SJCRH30 (cell line): ENCODE results near the gene CBFB. TPM values are rescaled to one million over a fixed set of nuclear protein-coding genes. Genes with fewer than 3 reads are reported as not detected.

ENCODE experiments used
- DNase-seq, 2 experiments: peaks; one replicate each; pipeline ENCODE4 v3.0.0-alpha.2; 2015 to 2020
- H3K27ac ChIP-seq: fragments of 250-450 bp; sonication (Bioruptor Pico); 2 replicates; pipeline ENCODE4 v1.5.1; 2020; ENCODE audit warnings: mild to moderate bottlenecking, moderate library complexity
- H3K27me3 ChIP-seq: fragments of 250-450 bp; sonication (Bioruptor Pico); 2 replicates; pipeline ENCODE4 v1.5.1; 2020; ENCODE audit warnings: mild to moderate bottlenecking, moderate library complexity
- H3K36me3 ChIP-seq: fragments of 250-450 bp; sonication (Bioruptor Pico); 2 replicates; pipeline ENCODE4 v1.5.1; 2020; ENCODE audit warnings: mild to moderate bottlenecking, moderate library complexity
- H3K4me1 ChIP-seq: fragments of 250-450 bp; sonication (Bioruptor Pico); 2 replicates; pipeline ENCODE4 v1.5.1; 2020; ENCODE audit warnings: mild to moderate bottlenecking, moderate library complexity
- H3K4me3 ChIP-seq: fragments of 250-450 bp; sonication (Bioruptor Pico); 2 replicates; pipeline ENCODE4 v1.5.1; 2020; ENCODE audit warnings: mild to moderate bottlenecking, moderate library complexity
- H3K9me3 ChIP-seq: fragments of 250-450 bp; sonication (Bioruptor Pico); replicated peaks from 2 replicates; pipeline ENCODE4 v1.5.1; 2020; ENCODE audit warnings: mild to moderate bottlenecking, moderate library complexity
- total RNA-seq: library from RNA; depleted of rRNA; stranded (reverse); fragments of >200 nt; shearing (Covaris generic); gene quantifications from 2 replicates; pipeline ENCODE4 v1.2.3, GENCODE V29; 2014

The CBFB gene
- total RNA-seq, 1 experiment from 2014 or later: 151 TPM

- no peak overlapping the region for H3K4me3 ChIP-seq
- no peaks in the 10 kb centered on the region for H3K27me3 ChIP-seq
- no peak overlapping the region for H3K27ac ChIP-seq
- no peaks in the 10 kb centered on the region for H3K9me3 ChIP-seq
- no peak for DNase-seq
- H3K4me1 ChIP-seq: 0 out of 2 replicates have a peak, but pooled peaks cover 6% of the 10 kb centered on the region
- no peaks in the 10 kb centered on the region for H3K36me3 ChIP-seq
Observed at GRCh38 chr16:67024384-67025209, 4.4 kb upstream of the CBFB start.

GRCh38 chr16:67025210-67025550 lies 3.8 kb upstream of the CBFB start:
- no peak overlapping the region for H3K4me3 ChIP-seq
- H3K27me3 ChIP-seq: no peaks in the 10 kb centered on the region
- no peaks in the 10 kb centered on the region for H3K9me3 ChIP-seq
- no peak for DNase-seq
- no peak overlapping the region for H3K27ac ChIP-seq
- H3K4me1 ChIP-seq: 0 out of 2 replicates have a peak, but pooled peaks cover 6% of the 10 kb centered on the region
- H3K36me3 ChIP-seq: no peaks in the 10 kb centered on the region

- Histone ChIP-seq H3K27ac (no peak overlapping the region), H3K36me3 (peaks cover 4% of the 10 kb centered on the region; the same call in 1 of the 2 replicates), H3K27me3 (no peaks in the 10 kb centered on the region), H3K9me3 (no peaks in the 10 kb centered on the region), H3K4me3 (no peak overlapping the region), H3K4me1 (0 out of 2 replicates have a peak, but pooled peaks cover 11% of the 10 kb centered on the region)
- no peak for DNase-seq
Observed at GRCh38 chr16:67026570-67026969, 2.4 kb upstream of the CBFB start.

- DNase-seq: no peak
Observed at GRCh38 chr16:67027046-67027445, 1.9 kb upstream of the CBFB start.

GRCh38 chr16:67028167-67028695 lies 718 bp upstream of the CBFB start:
- Histone ChIP-seq H3K27ac (peak overlapping the region; percentile 79), H3K4me1 (0 out of 2 replicates have a peak, but pooled peaks cover 11% of the 10 kb centered on the region), H3K4me3 (peak overlapping the region; percentile 98)

More at GRCh38 chr16:67027046-67027445, 1.9 kb upstream of the CBFB start:
- peaks cover 6% of the 10 kb centered on the region for H3K36me3 ChIP-seq
- no peaks in the 10 kb centered on the region for H3K9me3 ChIP-seq
- no peaks in the 10 kb centered on the region for H3K27me3 ChIP-seq
- H3K4me1 ChIP-seq: 0 out of 2 replicates have a peak, but pooled peaks cover 11% of the 10 kb centered on the region
- no peak overlapping the region for H3K27ac ChIP-seq
- no peak overlapping the region for H3K4me3 ChIP-seq

GRCh38 chr16:67029254-67030096 lies 526 bp downstream of the CBFB start:
- peak overlapping the region; percentile 98 for H3K4me3 ChIP-seq
- peak overlapping the region; percentile 76 for H3K27ac ChIP-seq
- H3K36me3 ChIP-seq: peaks cover 24% of the 10 kb centered on the region
- H3K27me3 ChIP-seq: no peaks in the 10 kb centered on the region
- DNase-seq: peak; percentile 47 to 55
- no peaks in the 10 kb centered on the region for H3K9me3 ChIP-seq
- H3K4me1 ChIP-seq: 0 out of 2 replicates have a peak, but pooled peaks cover 11% of the 10 kb centered on the region

More at GRCh38 chr16:67028167-67028695, 718 bp upstream of the CBFB start:
- no peaks in the 10 kb centered on the region for H3K9me3 ChIP-seq
- H3K27me3 ChIP-seq: no peaks in the 10 kb centered on the region
- DNase-seq: no peak
- H3K36me3 ChIP-seq: peaks cover 17% of the 10 kb centered on the region

- peak in 1 of 2 experiments; percentile 34 for DNase-seq
- H3K4me3 ChIP-seq: peak overlapping the region; percentile 98
- no peaks in the 10 kb centered on the region for H3K27me3 ChIP-seq
- peaks cover 30% of the 10 kb centered on the region for H3K36me3 ChIP-seq
- H3K27ac ChIP-seq: peak overlapping the region; percentile 76; the same call in 1 of the 2 replicates
- H3K4me1 ChIP-seq: 0 out of 2 replicates have a peak, but pooled peaks cover 7% of the 10 kb centered on the region
- H3K9me3 ChIP-seq: no peaks in the 10 kb centered on the region
Observed at GRCh38 chr16:67030221-67030962, 1.4 kb downstream of the CBFB start.

GRCh38 chr16:67034487-67034886 lies 5.5 kb downstream of the CBFB start:
- Histone ChIP-seq H3K4me3 (no peak overlapping the region), H3K27me3 (no peaks in the 10 kb centered on the region), H3K9me3 (no peaks in the 10 kb centered on the region), H3K4me1 (0 out of 2 replicates have a peak, but pooled peaks cover 7% of the 10 kb centered on the region), H3K36me3 (peaks cover 65% of the 10 kb centered on the region), H3K27ac (no peak overlapping the region)
- DNase-seq: no peak

- no peak overlapping the region for H3K27ac ChIP-seq
- 0 out of 2 replicates have a peak, but pooled peaks cover 7% of the 10 kb centered on the region for H3K4me1 ChIP-seq
- H3K4me3 ChIP-seq: no peak overlapping the region
- DNase-seq: no peak
- peaks cover 74% of the 10 kb centered on the region for H3K36me3 ChIP-seq
- H3K27me3 ChIP-seq: no peaks in the 10 kb centered on the region
- H3K9me3 ChIP-seq: no peaks in the 10 kb centered on the region
Observed at GRCh38 chr16:67035364-67035763, 6.4 kb downstream of the CBFB start.

- no peak for DNase-seq
- peaks cover 77% of the 10 kb centered on the region for H3K36me3 ChIP-seq
- H3K27ac ChIP-seq: no peak overlapping the region
- H3K4me1 ChIP-seq: 0 out of 2 replicates have a peak, but pooled peaks cover 2% of the 10 kb centered on the region
- H3K27me3 ChIP-seq: no peaks in the 10 kb centered on the region
- H3K4me3 ChIP-seq: no peak overlapping the region
- no peaks in the 10 kb centered on the region for H3K9me3 ChIP-seq
Observed at GRCh38 chr16:67036323-67036741, 7.4 kb downstream of the CBFB start.

GRCh38 chr16:67039260-67040020 lies 10.5 kb downstream of the CBFB start:
- no peaks in the 10 kb centered on the region for H3K27me3 ChIP-seq
- H3K36me3 ChIP-seq: peaks cover 70% of the 10 kb centered on the region
- no peak for DNase-seq

GRCh38 chr16:67040166-67040565 lies 11.2 kb downstream of the CBFB start:
- Histone ChIP-seq H3K9me3 (no peaks in the 10 kb centered on the region), H3K27ac (no peak overlapping the region), H3K27me3 (no peaks in the 10 kb centered on the region)

More at GRCh38 chr16:67039260-67040020, 10.5 kb downstream of the CBFB start:
- H3K27ac ChIP-seq: no peak overlapping the region
- no peaks in the 10 kb centered on the region for H3K9me3 ChIP-seq
- no peak overlapping the region for H3K4me3 ChIP-seq
- 0 out of 2 replicates have a peak, but pooled peaks cover 2% of the 10 kb centered on the region for H3K4me1 ChIP-seq

GRCh38 chr16:67040906-67041305 lies 12.0 kb downstream of the CBFB start:
- Histone ChIP-seq H3K27ac (no peak overlapping the region), H3K4me1 (no peaks in the 10 kb centered on the region), H3K4me3 (no peak overlapping the region), H3K36me3 (peaks cover 68% of the 10 kb centered on the region), H3K27me3 (no peaks in the 10 kb centered on the region), H3K9me3 (no peaks in the 10 kb centered on the region)
- DNase-seq: no peak

More at GRCh38 chr16:67040166-67040565, 11.2 kb downstream of the CBFB start:
- no peak for DNase-seq
- H3K4me1 ChIP-seq: 0 out of 2 replicates have a peak, but pooled peaks cover 2% of the 10 kb centered on the region
- peaks cover 68% of the 10 kb centered on the region for H3K36me3 ChIP-seq
- H3K4me3 ChIP-seq: no peak overlapping the region
